ENCODE data around the gene CCR6. TPM values are rescaled to one million over a fixed set of nuclear protein-coding genes. Genes with fewer than 3 reads are reported as not detected.

The CCR6 gene
- total RNA-seq, 2 donors from 2014 or later, result 0.49 to 0.53 TPM

DNA sequence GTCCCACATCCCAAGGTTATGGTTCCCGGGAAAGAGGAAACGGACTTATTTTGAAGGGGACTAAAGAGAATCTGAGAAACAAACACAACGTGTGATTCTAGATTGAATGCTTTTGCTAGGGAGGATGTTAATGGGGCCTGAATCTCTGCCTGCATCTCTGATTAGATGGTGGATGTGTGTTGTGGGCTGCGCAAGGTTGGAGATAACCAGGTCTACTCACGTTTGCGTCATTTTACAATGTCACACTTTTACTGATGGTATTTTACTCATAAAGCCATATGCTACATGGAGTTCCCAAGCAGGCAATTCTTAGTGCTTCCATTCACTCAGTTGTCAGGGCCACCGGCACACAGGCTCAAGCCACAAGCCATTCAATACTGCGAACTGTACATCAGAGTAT is 23.2 kb upstream of the CCR6 start:
- no peak for DNase-seq
- H3K9me3 ChIP-seq, result no peaks in the 10 kb centered on the region
- TF ChIP-seq, protein P1, sequence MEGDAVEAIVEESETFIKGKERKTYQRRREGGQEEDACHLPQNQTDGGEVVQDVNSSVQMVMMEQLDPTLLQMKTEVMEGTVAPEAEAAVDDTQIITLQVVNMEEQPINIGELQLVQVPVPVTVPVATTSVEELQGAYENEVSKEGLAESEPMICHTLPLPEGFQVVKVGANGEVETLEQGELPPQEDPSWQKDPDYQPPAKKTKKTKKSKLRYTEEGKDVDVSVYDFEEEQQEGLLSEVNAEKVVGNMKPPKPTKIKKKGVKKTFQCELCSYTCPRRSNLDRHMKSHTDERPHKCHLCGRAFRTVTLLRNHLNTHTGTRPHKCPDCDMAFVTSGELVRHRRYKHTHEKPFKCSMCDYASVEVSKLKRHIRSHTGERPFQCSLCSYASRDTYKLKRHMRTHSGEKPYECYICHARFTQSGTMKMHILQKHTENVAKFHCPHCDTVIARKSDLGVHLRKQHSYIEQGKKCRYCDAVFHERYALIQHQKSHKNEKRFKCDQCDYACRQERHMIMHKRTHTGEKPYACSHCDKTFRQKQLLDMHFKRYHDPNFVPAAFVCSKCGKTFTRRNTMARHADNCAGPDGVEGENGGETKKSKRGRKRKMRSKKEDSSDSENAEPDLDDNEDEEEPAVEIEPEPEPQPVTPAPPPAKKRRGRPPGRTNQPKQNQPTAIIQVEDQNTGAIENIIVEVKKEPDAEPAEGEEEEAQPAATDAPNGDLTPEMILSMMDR (IDR thresholded peaks at IDR 0.05), result no peak
- H3K4me1 ChIP-seq, result no peaks in the 10 kb centered on the region
- no peaks in the 10 kb centered on the region for H3K27me3 ChIP-seq
- intact Hi-C loops (cut with DNase I), result no loop called here
- no peaks in the 10 kb centered on the region for H3K36me3 ChIP-seq
- H3K9ac ChIP-seq (ENCODE audit: low read depth in 2 of 2, low read length in 2 of 2), result no peak overlapping the region
- no peak overlapping the region for H3K27ac ChIP-seq
- H3K4me3 ChIP-seq, result no peak overlapping the region

GRCh38 chr6:167100241-167100674 is 22.6 kb upstream of the CCR6 start:
- DNase-seq, result no peak
- H3K27ac ChIP-seq, result no peak overlapping the region
- TF ChIP-seq, protein P1 (IDR thresholded peaks at IDR 0.05), result no peak
- no peaks in the 10 kb centered on the region for H3K27me3 ChIP-seq
- no peaks in the 10 kb centered on the region for H3K9me3 ChIP-seq
- no peak overlapping the region for H3K4me3 ChIP-seq
- intact Hi-C loops (cut with DNase I), result no loop called here
- H3K36me3 ChIP-seq, result no peaks in the 10 kb centered on the region
- H3K9ac ChIP-seq (ENCODE audit: low read depth in 2 of 2, low read length in 2 of 2), result no peak overlapping the region
- no peaks in the 10 kb centered on the region for H3K4me1 ChIP-seq

- Histone ChIP-seq H3K36me3 (no peaks in the 10 kb centered on the region), H3K27ac (no peak overlapping the region), H3K9ac (ENCODE audit: low read depth in 2 of 2, low read length in 2 of 2) (no peak overlapping the region), H3K4me1 (no peaks in the 10 kb centered on the region), H3K9me3 (no peaks in the 10 kb centered on the region), H3K27me3 (no peaks in the 10 kb centered on the region), H3K4me3 (no peak overlapping the region)
- DNase-seq, result no peak
- intact Hi-C loops (cut with DNase I), result no loop called here
- TF ChIP-seq, protein P1 (IDR thresholded peaks at IDR 0.05), result no peak
Observed at GRCh38 chr6:167102318-167102717, 20.6 kb upstream of the CCR6 start.

- H3K36me3 ChIP-seq, result no peaks in the 10 kb centered on the region
- H3K4me1 ChIP-seq, result no peaks in the 10 kb centered on the region
- intact Hi-C loops (cut with DNase I), result no loop called here
- no peak overlapping the region for H3K4me3 ChIP-seq
- DNase-seq, result no peak
- TF ChIP-seq, protein P1 (IDR thresholded peaks at IDR 0.05), result no peak
- H3K27ac ChIP-seq, result no peak overlapping the region
- H3K9me3 ChIP-seq, result no peaks in the 10 kb centered on the region
- H3K9ac ChIP-seq (ENCODE audit: low read depth in 2 of 2, low read length in 2 of 2), result no peak overlapping the region
- H3K27me3 ChIP-seq, result no peaks in the 10 kb centered on the region
Observed at GRCh38 chr6:167103041-167103891, 19.6 kb upstream of the CCR6 start.

GRCh38 chr6:167104388-167104787 is 18.5 kb upstream of the CCR6 start:
- TF ChIP-seq, protein P1 (IDR thresholded peaks at IDR 0.05), result no peak
- no peak overlapping the region for H3K4me3 ChIP-seq
- H3K27ac ChIP-seq, result no peak overlapping the region
- H3K36me3 ChIP-seq, result no peaks in the 10 kb centered on the region
- H3K4me1 ChIP-seq, result no peaks in the 10 kb centered on the region
- DNase-seq, result no peak
- intact Hi-C loops (cut with DNase I), result no loop called here
- H3K9ac ChIP-seq (ENCODE audit: low read depth in 2 of 2, low read length in 2 of 2), result no peak overlapping the region
- no peaks in the 10 kb centered on the region for H3K27me3 ChIP-seq
- no peaks in the 10 kb centered on the region for H3K9me3 ChIP-seq
